NT2/D1 (cell line): ENCODE results near the gene IL1RL1.

ENCODE experiments used
- SUZ12 ChIP-seq: IDR thresholded peaks from 2 replicates; pipeline ENCODE4 v1.6.1; 2011; ENCODE audit not compliant: insufficient read length, insufficient read depth; ENCODE audit errors: extremely low read depth
- YY1 ChIP-seq: IDR thresholded peaks from 2 replicates; pipeline ENCODE4 v1.6.1; 2011; ENCODE audit not compliant: insufficient read length, insufficient read depth

DNA sequence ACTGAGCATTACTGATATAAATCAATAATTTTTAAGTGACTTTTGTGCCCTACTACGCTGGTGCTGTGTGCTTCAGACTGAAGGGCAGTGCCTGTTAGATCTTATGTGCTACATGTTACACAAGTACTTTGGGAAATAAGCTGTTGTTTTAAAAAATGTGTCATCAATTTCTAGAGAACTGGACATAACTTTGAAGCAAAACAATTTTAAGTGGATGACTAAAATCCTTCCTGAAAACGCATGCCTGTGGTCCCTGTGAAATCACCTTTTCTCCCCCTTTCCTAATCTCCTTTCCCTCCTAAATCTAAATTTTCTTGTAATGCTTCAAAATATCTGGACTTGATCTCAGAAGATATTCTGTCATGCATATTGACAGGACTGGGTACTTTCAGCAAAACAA is 7.1 kb upstream of the IL1RL1 start:
- TF ChIP-seq SUZ12 = no peak
- no peak for TF ChIP-seq YY1
